22Rv1 (cell line): ENCODE measurements around the gene FOXP1.

Experiments used
- H3K27ac ChIP-seq: fragments of 450-650 bp; 2 replicates; pipeline ENCODE4 v1.5.1; 2017
- ZFX ChIP-seq: fragments of 450-650 bp; IDR thresholded peaks from 2 replicates; pipeline ENCODE4 v1.6.1; 2017; ENCODE audit warnings: antibody characterized with exemption, borderline replicate concordance
- TF ChIP-seq, protein P1 (sequence below): fragments of 450-650 bp; IDR thresholded peaks from 2 replicates; pipeline ENCODE4 v1.5.1; 2017; ENCODE audit warnings: mild to moderate bottlenecking

The FOXP1 gene

DNA sequence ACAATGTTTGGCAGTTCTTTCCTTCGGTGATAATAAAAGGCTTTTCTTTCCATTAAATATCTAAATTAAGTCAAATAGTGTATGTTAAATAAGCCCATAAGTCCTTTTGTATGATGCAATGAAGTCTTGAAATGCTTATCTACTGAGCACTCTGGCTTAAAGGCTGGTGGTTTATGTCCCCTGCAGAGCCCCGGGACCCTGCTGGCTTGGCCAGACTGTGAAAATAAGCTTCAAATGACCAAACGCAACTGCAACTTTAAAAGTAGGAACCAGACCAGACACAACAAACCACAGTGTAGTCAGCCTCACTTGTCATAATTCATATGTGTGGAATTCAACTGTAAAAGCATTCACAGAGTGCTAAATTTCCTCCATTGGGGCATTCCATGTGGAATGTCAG lies 72.5 kb downstream of the FOXP1 start:
- no peak overlapping the region for H3K27ac ChIP-seq
- no peak for TF ChIP-seq ZFX
- TF ChIP-seq, protein P1, sequence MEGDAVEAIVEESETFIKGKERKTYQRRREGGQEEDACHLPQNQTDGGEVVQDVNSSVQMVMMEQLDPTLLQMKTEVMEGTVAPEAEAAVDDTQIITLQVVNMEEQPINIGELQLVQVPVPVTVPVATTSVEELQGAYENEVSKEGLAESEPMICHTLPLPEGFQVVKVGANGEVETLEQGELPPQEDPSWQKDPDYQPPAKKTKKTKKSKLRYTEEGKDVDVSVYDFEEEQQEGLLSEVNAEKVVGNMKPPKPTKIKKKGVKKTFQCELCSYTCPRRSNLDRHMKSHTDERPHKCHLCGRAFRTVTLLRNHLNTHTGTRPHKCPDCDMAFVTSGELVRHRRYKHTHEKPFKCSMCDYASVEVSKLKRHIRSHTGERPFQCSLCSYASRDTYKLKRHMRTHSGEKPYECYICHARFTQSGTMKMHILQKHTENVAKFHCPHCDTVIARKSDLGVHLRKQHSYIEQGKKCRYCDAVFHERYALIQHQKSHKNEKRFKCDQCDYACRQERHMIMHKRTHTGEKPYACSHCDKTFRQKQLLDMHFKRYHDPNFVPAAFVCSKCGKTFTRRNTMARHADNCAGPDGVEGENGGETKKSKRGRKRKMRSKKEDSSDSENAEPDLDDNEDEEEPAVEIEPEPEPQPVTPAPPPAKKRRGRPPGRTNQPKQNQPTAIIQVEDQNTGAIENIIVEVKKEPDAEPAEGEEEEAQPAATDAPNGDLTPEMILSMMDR: no peak

DNA sequence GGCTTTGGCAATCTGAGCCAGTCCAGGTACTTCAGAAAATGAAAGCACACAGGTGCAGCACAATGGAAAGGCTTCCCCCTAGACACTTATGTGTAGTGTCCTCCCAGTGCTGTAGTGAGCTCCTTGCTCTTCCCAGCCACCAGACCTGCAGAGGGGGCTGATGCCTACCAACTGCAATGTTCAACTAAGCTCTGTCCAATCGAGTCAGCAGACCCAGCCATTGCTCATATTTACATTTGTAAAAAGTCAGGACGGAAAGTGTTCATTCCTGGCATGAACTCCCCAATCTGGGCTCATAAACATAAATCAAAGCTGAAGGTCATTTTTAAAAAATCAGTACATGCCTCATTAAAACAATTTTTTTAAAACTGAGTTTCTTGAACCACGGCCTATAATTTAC lies 73.0 kb downstream of the FOXP1 start:
- TF ChIP-seq, protein P1: no peak
- TF ChIP-seq ZFX: no peak
- no peak overlapping the region for H3K27ac ChIP-seq

DNA sequence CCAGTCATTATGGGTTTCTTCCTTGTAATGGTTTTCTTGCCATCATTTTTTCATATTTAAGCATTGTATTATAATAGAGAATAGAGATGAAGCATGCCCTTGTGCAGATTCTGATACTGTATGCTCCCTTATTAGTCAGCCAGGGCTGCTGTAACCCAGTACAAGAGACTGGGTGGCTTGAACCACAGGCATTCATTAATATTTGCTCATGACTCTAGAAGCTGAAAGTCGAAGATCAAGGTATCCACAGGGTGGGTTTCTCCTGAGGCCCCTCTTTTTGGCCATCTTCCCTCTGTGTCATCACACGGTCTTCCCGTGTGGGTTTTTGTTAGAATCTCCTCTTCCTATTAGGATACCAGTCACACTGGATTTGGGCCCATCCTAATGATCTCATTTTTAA lies 74.5 kb downstream of the FOXP1 start:
- no peak for TF ChIP-seq ZFX
- TF ChIP-seq, protein P1: no peak
- H3K27ac ChIP-seq: no peak overlapping the region

DNA sequence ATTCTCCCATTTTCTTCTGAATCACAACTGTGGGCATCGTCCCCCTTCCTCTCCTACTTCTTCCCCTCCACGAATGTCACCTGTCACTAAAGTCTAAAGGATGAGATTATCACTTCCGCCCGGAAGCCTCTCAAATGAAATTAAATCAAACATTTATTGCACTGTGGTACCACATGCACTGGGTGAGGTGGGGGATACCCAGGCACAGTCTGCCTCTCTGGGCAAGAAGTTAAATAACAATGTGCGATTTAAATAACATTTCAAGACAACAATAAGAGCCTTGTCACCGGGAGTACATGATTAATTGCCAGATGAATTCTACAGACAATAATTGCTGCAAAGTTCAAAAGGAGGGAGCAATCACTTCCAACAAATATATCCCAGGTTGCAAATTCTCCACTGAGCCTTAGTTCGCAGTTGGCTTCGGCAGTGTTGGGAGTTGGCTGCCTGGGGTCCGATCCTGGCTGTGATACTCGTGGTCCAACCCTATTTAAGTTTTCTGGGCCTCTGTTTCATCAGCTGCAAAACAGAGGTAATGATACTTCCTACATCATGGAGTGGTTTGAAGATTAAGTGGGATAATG lies 77.7 kb downstream of the FOXP1 start:
- TF ChIP-seq ZFX: no peak
- TF ChIP-seq, protein P1: no peak
- no peak overlapping the region for H3K27ac ChIP-seq

DNA sequence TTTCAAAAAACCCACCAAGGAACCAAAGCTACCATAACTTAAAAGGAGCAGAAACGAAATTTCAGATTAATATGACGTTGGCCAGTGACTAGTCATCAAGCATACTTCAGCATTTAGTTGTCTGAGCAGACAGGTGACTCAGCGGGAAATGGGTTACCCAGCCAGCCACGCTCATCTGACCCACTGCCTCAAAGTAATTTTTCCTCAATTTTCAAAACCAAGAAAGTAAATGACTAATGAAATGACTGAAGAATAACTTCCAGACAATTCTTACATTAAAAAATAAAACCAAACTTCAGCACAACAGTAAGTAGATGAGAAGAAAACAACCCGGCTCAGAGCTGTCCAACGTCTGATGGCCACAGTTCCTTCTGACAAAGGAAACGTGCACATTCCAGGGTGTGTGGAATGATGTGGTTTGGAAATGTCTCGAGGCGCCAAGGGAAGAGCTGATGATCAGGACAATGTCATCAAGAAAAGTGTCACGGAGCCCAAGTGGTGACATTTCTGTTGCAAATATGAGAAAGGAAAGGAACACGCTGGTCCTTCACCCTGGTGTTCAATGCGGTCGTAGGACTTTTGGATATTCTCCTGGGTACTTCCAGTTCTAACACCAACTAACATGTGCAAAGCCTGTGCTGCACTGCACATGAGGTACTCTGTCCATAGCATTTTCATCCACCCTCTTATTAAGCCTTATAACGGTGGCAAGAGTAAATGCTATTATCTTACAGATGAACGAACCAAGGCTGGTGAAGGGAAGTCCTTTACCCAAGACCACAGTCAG lies 79.1 kb downstream of the FOXP1 start:
- no peak overlapping the region for H3K27ac ChIP-seq

DNA sequence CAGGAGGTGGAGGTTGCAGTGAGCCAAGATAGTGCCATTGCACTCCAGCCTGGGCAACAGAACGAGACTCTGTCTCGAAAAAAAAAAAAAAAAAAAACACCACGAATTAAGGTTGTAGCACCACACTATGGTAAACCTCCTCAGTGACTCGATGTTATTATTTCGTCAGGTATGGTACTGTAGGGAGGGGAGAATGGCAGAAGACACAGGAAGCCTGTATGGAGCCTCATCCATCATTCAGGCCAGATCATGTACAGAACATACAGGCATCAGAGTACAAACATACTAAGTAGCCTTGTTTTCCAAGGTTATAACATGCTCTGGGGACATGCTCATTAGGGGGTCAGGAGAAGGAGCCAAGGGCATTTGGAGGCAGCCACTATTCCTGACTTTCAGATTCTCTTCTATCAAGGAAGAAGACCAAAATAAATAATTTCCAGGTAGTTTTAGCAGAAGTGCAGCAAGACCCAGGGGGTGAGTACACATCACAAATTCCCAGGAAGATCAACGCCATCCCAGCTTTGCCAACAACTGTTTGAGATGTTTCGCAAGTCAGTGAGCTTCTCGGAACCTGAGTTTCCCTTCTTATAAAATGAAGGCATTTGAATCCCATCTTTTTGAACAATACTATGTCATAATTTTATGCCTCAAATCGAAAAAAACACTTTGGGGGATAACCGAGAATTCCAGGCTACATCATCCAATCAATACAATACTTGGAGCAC lies 79.8 kb downstream of the FOXP1 start:
- TF ChIP-seq, protein P1: no peak
- no peak for TF ChIP-seq ZFX
- H3K27ac ChIP-seq: no peak overlapping the region

More for the DNA sequence above, 79.1 kb downstream of the FOXP1 start:
- TF ChIP-seq, protein P1: no peak
- TF ChIP-seq ZFX: no peak

DNA sequence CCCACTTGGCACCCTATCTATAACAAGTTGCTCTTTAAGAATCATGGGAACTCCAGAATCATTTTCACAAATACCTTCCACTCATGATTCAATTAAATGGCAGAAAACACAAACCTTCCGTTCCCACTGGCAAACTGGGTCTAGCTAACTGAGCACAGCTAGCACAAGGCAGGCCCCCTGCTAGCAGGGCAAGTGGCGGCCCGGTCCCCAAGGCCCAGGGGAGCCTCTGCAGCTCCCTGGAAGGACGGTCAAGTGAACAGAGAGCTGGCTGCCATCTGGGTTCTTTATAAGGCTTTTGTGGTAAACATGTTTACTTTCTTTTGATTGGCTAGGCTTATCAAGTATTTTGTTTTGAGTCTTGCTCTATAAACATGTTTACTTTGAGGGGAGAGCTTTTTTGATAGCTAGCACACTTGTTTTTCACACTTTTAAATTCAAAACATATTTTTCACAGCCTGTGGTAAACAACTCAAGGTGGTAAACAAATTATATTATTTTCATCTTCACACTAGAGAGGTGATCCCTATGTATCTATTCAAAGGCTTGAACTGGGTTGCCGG lies 81.4 kb downstream of the FOXP1 start:
- TF ChIP-seq ZFX: no peak
- TF ChIP-seq, protein P1: no peak
- H3K27ac ChIP-seq: no peak overlapping the region
